Neural cell (in vitro differentiated cells): ENCODE data around the gene PHF8. TPM values are rescaled to one million over a fixed set of nuclear protein-coding genes. Genes with fewer than 3 reads are reported as not detected.

Experiments used
- H2AFZ ChIP-seq: fragments of 200-600, 300-800 bp; sonication (generic), shearing (Covaris generic); 2 replicates; pipeline ENCODE4 v1.6.0; 2014; ENCODE audit warnings: low read depth, mild to moderate bottlenecking, antibody characterized with exemption, low read length, moderate library complexity
- H3F3A ChIP-seq: fragments of 200-600 bp; shearing (Covaris generic); 2 replicates; pipeline ENCODE4 v1.6.1; 2016; ENCODE audit warnings: mild to moderate bottlenecking, moderate library complexity, mixed read lengths, antibody characterized with exemption, low read length; ENCODE audit not compliant: insufficient read depth, poor library complexity, severe bottlenecking
- H3K27ac ChIP-seq: fragments of 200-600, 300-800 bp; sonication (generic), shearing (Covaris generic); 2 replicates; pipeline ENCODE4 v1.5.1; 2014; ENCODE audit warnings: mild to moderate bottlenecking, low read length, moderate library complexity
- H3K27me3 ChIP-seq: fragments of 300-800, 200-600 bp; sonication (generic), shearing (Covaris generic); 2 replicates; pipeline ENCODE4 v1.6.0; 2014; ENCODE audit warnings: mild to moderate bottlenecking, low read depth, low read length, moderate library complexity; ENCODE audit not compliant: insufficient read depth
- H3K36me3 ChIP-seq: fragments of 300-800, 200-600 bp; sonication (generic), shearing (Covaris generic); 2 replicates; pipeline ENCODE4 v1.5.1; 2014; ENCODE audit warnings: mild to moderate bottlenecking, antibody characterized with exemption, low read length, moderate library complexity; ENCODE audit not compliant: insufficient read depth
- H3K4me2 ChIP-seq: fragments of 300-800, 200-600 bp; sonication (generic), shearing (Covaris generic); 2 replicates; pipeline ENCODE4 v1.6.0; 2014; ENCODE audit warnings: mild to moderate bottlenecking, low read length
- H3K4me3 ChIP-seq: fragments of 300-800, 200-600 bp; sonication (generic), shearing (Covaris generic); 2 replicates; pipeline ENCODE4 v1.5.1; 2014; ENCODE audit warnings: mild to moderate bottlenecking, low read length, moderate library complexity
- H3K79me2 ChIP-seq: fragments of 200-600 bp; shearing (Covaris generic); replicated peaks from 2 replicates; pipeline ENCODE4 v1.6.0; 2014; ENCODE audit warnings: mild to moderate bottlenecking, low read length, moderate library complexity; ENCODE audit not compliant: insufficient read depth
- H3K9ac ChIP-seq: fragments of 300-800, 200-600 bp; sonication (generic), shearing (Covaris generic); 2 replicates; pipeline ENCODE4 v1.6.1; 2016; ENCODE audit warnings: mild to moderate bottlenecking, low read length, mixed read lengths
- H3K9me2 ChIP-seq: fragments of 200-600 bp; shearing (Covaris generic); 2 replicates; pipeline ENCODE4 v1.6.1; 2016; ENCODE audit warnings: mild to moderate bottlenecking, low read length, mixed read lengths; ENCODE audit not compliant: insufficient read depth
- H3K9me3 ChIP-seq: fragments of 200-600, 300-800 bp; sonication (generic), shearing (Covaris generic); 2 replicates; pipeline ENCODE4 v1.6.1; 2016; ENCODE audit warnings: mild to moderate bottlenecking, mixed run types, low read length, moderate library complexity, mixed read lengths
- H4K20me1 ChIP-seq: fragments of 200-600 bp; shearing (Covaris generic); 2 replicates; pipeline ENCODE4 v1.6.1; 2016; ENCODE audit warnings: mild to moderate bottlenecking, mixed run types; ENCODE audit not compliant: insufficient read depth
- EP300 ChIP-seq: fragments of 450-650 bp; conservative IDR thresholded peaks from 2 replicates; pipeline ENCODE4 v1.6.1; 2014; ENCODE audit warnings: antibody characterized with exemption, mild to moderate bottlenecking, moderate library complexity; ENCODE audit not compliant: poor library complexity, severe bottlenecking
- EZH2 ChIP-seq: fragments of 200-600, 300-800 bp; shearing (Covaris generic), sonication (generic); IDR thresholded peaks from 2 replicates; pipeline ENCODE4 v1.6.1; 2014; ENCODE audit warnings: antibody characterized with exemption, low read length, borderline replicate concordance, mild to moderate bottlenecking; ENCODE audit not compliant: insufficient read depth, poor library complexity, severe bottlenecking
- MXI1 ChIP-seq: fragments of 450-650 bp; conservative IDR thresholded peaks from 2 replicates; pipeline ENCODE4 v1.6.1; 2014; ENCODE audit warnings: antibody characterized with exemption, mild to moderate bottlenecking; ENCODE audit not compliant: poor library complexity, severe bottlenecking
- POLR2AphosphoS5 ChIP-seq: IDR thresholded peaks from 2 replicates; pipeline ENCODE4 v1.6.1; 2012
- RAD21 ChIP-seq: fragments of 450-650 bp; conservative IDR thresholded peaks from 2 replicates; pipeline ENCODE4 v1.6.1; 2014; ENCODE audit warnings: antibody characterized with exemption, mild to moderate bottlenecking, moderate library complexity
- SMC3 ChIP-seq: fragments of 450-650 bp; conservative IDR thresholded peaks from 2 replicates; pipeline ENCODE4 v1.6.1; 2014; ENCODE audit warnings: antibody characterized with exemption, mild to moderate bottlenecking, moderate library complexity; ENCODE audit not compliant: poor library complexity
- TAF1 ChIP-seq: IDR thresholded peaks from 2 replicates; pipeline ENCODE4 v1.6.1; 2012; ENCODE audit warnings: low read depth
- polyA plus RNA-seq: library from polyadenylated mRNA; depleted of rRNA; stranded (reverse); fragments of >200 nt; gene quantifications from 2 replicates; pipeline ENCODE4 v1.2.3, GENCODE V29; 2014
- TF ChIP-seq, protein P1 (sequence below): fragments of 450-650 bp; IDR thresholded peaks from 2 replicates; pipeline ENCODE4 v1.5.1; 2014; ENCODE audit warnings: antibody characterized with exemption, mild to moderate bottlenecking, moderate library complexity; ENCODE audit not compliant: poor library complexity, severe bottlenecking
- TF ChIP-seq, protein P2 (sequence below): IDR thresholded peaks from 2 replicates; pipeline ENCODE4 v1.6.1; 2012; ENCODE audit warnings: borderline replicate concordance

PHF8 gene
- polyA plus RNA-seq, 1 donor from 2014 or later: 9.8 TPM

DNA sequence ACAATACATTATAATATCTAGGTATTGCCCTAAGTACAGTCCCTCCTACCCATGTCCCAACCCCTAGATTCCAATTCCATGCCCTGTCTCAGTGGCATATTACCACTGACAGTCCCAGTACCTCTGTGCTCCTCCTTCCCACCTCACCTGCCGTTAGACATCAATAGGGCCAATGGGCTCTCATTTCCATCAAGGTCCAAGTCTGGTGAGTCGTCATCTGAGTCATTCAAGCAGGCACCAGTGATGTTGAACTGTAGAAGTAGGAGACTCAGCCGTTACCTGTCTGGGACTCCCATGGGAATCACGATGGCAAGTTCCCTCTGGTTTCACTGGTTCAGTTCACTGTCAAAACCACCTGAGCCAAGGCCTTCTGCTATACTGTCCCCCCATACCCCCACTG is 51.7 kb downstream of the PHF8 start:
- Histone ChIP-seq H2AFZ (no peak overlapping the region), H3K9me3 (no peaks in the 10 kb centered on the region), H3K4me3 (no peak overlapping the region), H3K27me3 (no peaks in the 10 kb centered on the region), H3K79me2 (no peaks in the 10 kb centered on the region), H3F3A (no peaks in the 10 kb centered on the region), H3K36me3 (no peaks in the 10 kb centered on the region), H3K9me2 (no peaks in the 10 kb centered on the region), H4K20me1 (no peaks in the 10 kb centered on the region), H3K27ac (no peak overlapping the region), H3K9ac (no peak overlapping the region), H3K4me2 (no peak overlapping the region)
- TF ChIP-seq SMC3 (no peak), RAD21 (no peak), POLR2AphosphoS5 (no peak), EP300 (no peak), EZH2 (no peak), MXI1 (no peak), TAF1 (no peak)
- TF ChIP-seq, protein P1, sequence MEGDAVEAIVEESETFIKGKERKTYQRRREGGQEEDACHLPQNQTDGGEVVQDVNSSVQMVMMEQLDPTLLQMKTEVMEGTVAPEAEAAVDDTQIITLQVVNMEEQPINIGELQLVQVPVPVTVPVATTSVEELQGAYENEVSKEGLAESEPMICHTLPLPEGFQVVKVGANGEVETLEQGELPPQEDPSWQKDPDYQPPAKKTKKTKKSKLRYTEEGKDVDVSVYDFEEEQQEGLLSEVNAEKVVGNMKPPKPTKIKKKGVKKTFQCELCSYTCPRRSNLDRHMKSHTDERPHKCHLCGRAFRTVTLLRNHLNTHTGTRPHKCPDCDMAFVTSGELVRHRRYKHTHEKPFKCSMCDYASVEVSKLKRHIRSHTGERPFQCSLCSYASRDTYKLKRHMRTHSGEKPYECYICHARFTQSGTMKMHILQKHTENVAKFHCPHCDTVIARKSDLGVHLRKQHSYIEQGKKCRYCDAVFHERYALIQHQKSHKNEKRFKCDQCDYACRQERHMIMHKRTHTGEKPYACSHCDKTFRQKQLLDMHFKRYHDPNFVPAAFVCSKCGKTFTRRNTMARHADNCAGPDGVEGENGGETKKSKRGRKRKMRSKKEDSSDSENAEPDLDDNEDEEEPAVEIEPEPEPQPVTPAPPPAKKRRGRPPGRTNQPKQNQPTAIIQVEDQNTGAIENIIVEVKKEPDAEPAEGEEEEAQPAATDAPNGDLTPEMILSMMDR: no peak
- TF ChIP-seq, protein P2, sequence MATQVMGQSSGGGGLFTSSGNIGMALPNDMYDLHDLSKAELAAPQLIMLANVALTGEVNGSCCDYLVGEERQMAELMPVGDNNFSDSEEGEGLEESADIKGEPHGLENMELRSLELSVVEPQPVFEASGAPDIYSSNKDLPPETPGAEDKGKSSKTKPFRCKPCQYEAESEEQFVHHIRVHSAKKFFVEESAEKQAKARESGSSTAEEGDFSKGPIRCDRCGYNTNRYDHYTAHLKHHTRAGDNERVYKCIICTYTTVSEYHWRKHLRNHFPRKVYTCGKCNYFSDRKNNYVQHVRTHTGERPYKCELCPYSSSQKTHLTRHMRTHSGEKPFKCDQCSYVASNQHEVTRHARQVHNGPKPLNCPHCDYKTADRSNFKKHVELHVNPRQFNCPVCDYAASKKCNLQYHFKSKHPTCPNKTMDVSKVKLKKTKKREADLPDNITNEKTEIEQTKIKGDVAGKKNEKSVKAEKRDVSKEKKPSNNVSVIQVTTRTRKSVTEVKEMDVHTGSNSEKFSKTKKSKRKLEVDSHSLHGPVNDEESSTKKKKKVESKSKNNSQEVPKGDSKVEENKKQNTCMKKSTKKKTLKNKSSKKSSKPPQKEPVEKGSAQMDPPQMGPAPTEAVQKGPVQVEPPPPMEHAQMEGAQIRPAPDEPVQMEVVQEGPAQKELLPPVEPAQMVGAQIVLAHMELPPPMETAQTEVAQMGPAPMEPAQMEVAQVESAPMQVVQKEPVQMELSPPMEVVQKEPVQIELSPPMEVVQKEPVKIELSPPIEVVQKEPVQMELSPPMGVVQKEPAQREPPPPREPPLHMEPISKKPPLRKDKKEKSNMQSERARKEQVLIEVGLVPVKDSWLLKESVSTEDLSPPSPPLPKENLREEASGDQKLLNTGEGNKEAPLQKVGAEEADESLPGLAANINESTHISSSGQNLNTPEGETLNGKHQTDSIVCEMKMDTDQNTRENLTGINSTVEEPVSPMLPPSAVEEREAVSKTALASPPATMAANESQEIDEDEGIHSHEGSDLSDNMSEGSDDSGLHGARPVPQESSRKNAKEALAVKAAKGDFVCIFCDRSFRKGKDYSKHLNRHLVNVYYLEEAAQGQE: no peak

DNA sequence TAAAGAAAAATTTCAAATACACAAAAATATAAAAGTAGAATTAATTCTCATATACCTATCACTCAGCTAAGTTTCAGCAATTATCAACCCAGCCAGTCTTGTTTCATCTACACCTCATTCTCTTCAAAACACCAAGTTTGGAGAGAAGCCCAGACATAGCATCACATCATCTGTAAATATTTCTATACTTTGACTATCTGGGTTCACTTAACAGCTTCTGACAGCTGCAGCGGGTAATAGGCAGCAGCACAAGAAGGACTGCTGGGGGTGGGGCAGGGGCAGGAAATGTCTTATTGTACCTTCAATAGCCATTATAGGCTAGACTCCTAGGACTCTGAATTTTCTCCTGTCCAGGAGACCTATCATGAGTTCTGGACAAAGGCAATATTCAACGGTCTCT is 54.1 kb downstream of the PHF8 start:
- no peaks in the 10 kb centered on the region for H4K20me1 ChIP-seq
- H3K79me2 ChIP-seq: no peaks in the 10 kb centered on the region
- H3K9ac ChIP-seq: no peak overlapping the region
- no peaks in the 10 kb centered on the region for H3K27me3 ChIP-seq
- H3K27ac ChIP-seq: no peak overlapping the region
- no peak overlapping the region for H2AFZ ChIP-seq
- H3K36me3 ChIP-seq: no peaks in the 10 kb centered on the region
- TF ChIP-seq RAD21 (no peak), EP300 (no peak), TAF1 (no peak), POLR2AphosphoS5 (no peak), EZH2 (no peak)
- TF ChIP-seq, protein P2: no peak
- H3K9me2 ChIP-seq: no peaks in the 10 kb centered on the region
- no peak overlapping the region for H3K4me3 ChIP-seq
- no peak overlapping the region for H3K4me2 ChIP-seq
- H3F3A ChIP-seq: no peaks in the 10 kb centered on the region
- H3K9me3 ChIP-seq: no peaks in the 10 kb centered on the region
